Measurements from ENCODE around the gene ODF2. TPM values are rescaled to one million over a fixed set of nuclear protein-coding genes. Genes with fewer than 3 reads are reported as not detected.

The ODF2 gene
- total RNA-seq, 1 experiment from 2014 or later: 31.2 TPM

GRCh38 chr9:128540634-128541360, 85.0 kb downstream of the ODF2 start:
- Histone ChIP-seq H3K9me3 (ENCODE audit: low read length) (no peaks in the 10 kb centered on the region), H3K4me3 (ENCODE audit: low read length) (no peak overlapping the region), H3K27me3 (ENCODE audit: low read length) (no peaks in the 10 kb centered on the region), H3K9ac (ENCODE audit: low read length) (no peak overlapping the region), H3F3A (ENCODE audit: low read length, unreplicated experiment) (no peaks in the 10 kb centered on the region), H3K9me2 (replicated peaks; ENCODE audit: low read length) (no peaks in the 10 kb centered on the region), H3K4me2 (ENCODE audit: low read length) (no peak overlapping the region), H3K4me1 (ENCODE audit: insufficient read depth, low read length) (no peaks in the 10 kb centered on the region), H3K27ac (ENCODE audit: low read length) (no peak overlapping the region), H3K36me3 (ENCODE audit: low read depth, low read length) (peaks cover 6% of the 10 kb centered on the region), H2AFZ (ENCODE audit: low read length) (no peak overlapping the region), H3K79me2 (ENCODE audit: low read length) (no peaks in the 10 kb centered on the region), H4K20me1 (ENCODE audit: low read length) (no peaks in the 10 kb centered on the region)
- ChIA-PET CTCF (no interaction called here), POLR2A (ENCODE audit: unreplicated experiment) (no interaction called here)
- no TSS peak for BruUV-seq (replicated peaks)
- no peak for ATAC-seq
- no peak for TF ChIP-seq EZH2phosphoT487 (IDR thresholded peaks at IDR 0.05; ENCODE audit: borderline replicate concordance, low read length)
- TF ChIP-seq CTCF (conservative IDR thresholded peaks at IDR 0.05; ENCODE audit: low read depth, low read length): no peak
- TF ChIP-seq EZH2 (IDR thresholded peaks at IDR 0.05; ENCODE audit: low read length, unreplicated experiment): no peak
- no peak for DNase-seq
- intact Hi-C loops (cut with micrococcal nuclease): no loop called here

- no peak overlapping the region for H3K4me3 ChIP-seq (ENCODE audit: low read length)
- POLR2A ChIA-PET (ENCODE audit: unreplicated experiment): no interaction called here
- H3K4me2 ChIP-seq (ENCODE audit: low read length): no peak overlapping the region
- H3K9ac ChIP-seq (ENCODE audit: low read length): no peak overlapping the region
- TF ChIP-seq EZH2phosphoT487 (IDR thresholded peaks at IDR 0.05; ENCODE audit: borderline replicate concordance, low read length) (no peak), CTCF (conservative IDR thresholded peaks at IDR 0.05; ENCODE audit: low read depth, low read length) (no peak), EZH2 (IDR thresholded peaks at IDR 0.05; ENCODE audit: low read length, unreplicated experiment) (no peak)
- no peaks in the 10 kb centered on the region for H3K9me2 ChIP-seq (replicated peaks; ENCODE audit: low read length)
- CTCF ChIA-PET: no interaction called here
- no peak overlapping the region for H2AFZ ChIP-seq (ENCODE audit: low read length)
- no peaks in the 10 kb centered on the region for H3F3A ChIP-seq (ENCODE audit: low read length, unreplicated experiment)
- peaks cover 5% of the 10 kb centered on the region for H3K4me1 ChIP-seq (ENCODE audit: insufficient read depth, low read length)
- no peak for ATAC-seq
- DNase-seq: no peak
- H4K20me1 ChIP-seq (ENCODE audit: low read length): no peaks in the 10 kb centered on the region
- no peaks in the 10 kb centered on the region for H3K79me2 ChIP-seq (ENCODE audit: low read length)
- no TSS peak for BruUV-seq (replicated peaks)
- H3K36me3 ChIP-seq (ENCODE audit: low read depth, low read length): no peaks in the 10 kb centered on the region
- intact Hi-C loops (cut with micrococcal nuclease): no loop called here
- H3K27ac ChIP-seq (ENCODE audit: low read length): no peak overlapping the region
- H3K27me3 ChIP-seq (ENCODE audit: low read length): no peaks in the 10 kb centered on the region
- no peaks in the 10 kb centered on the region for H3K9me3 ChIP-seq (ENCODE audit: low read length)
These were observed 90.7 kb downstream of the ODF2 start for GRCh38 chr9:128546504-128546903.

GRCh38 chr9:128548876-128549275, 93.1 kb downstream of the ODF2 start:
- POLR2A ChIA-PET (ENCODE audit: unreplicated experiment): no interaction called here
- no peak overlapping the region for H2AFZ ChIP-seq (ENCODE audit: low read length)
- no peak overlapping the region for H3K4me2 ChIP-seq (ENCODE audit: low read length)
- no peaks in the 10 kb centered on the region for H3K27me3 ChIP-seq (ENCODE audit: low read length)
- peaks cover 14% of the 10 kb centered on the region for H3K79me2 ChIP-seq (ENCODE audit: low read length)
- no peaks in the 10 kb centered on the region for H3F3A ChIP-seq (ENCODE audit: low read length, unreplicated experiment)
- CTCF ChIA-PET: no interaction called here
- H3K9ac ChIP-seq (ENCODE audit: low read length): no peak overlapping the region
- H3K4me3 ChIP-seq (ENCODE audit: low read length): no peak overlapping the region
- no peak for ATAC-seq
- no peaks in the 10 kb centered on the region for H3K9me3 ChIP-seq (ENCODE audit: low read length)
- no peaks in the 10 kb centered on the region for H3K9me2 ChIP-seq (replicated peaks; ENCODE audit: low read length)
- H4K20me1 ChIP-seq (ENCODE audit: low read length): peaks cover 10% of the 10 kb centered on the region
- TF ChIP-seq EZH2 (IDR thresholded peaks at IDR 0.05; ENCODE audit: low read length, unreplicated experiment) (no peak), EZH2phosphoT487 (IDR thresholded peaks at IDR 0.05; ENCODE audit: borderline replicate concordance, low read length) (no peak), CTCF (conservative IDR thresholded peaks at IDR 0.05; ENCODE audit: low read depth, low read length) (no peak)
- intact Hi-C loops (cut with micrococcal nuclease): no loop called here
- no peak for DNase-seq
- H3K36me3 ChIP-seq (ENCODE audit: low read depth, low read length): no peaks in the 10 kb centered on the region
- BruUV-seq (replicated peaks): no TSS peak
- no peak overlapping the region for H3K27ac ChIP-seq (ENCODE audit: low read length)
- peaks cover 10% of the 10 kb centered on the region for H3K4me1 ChIP-seq (ENCODE audit: insufficient read depth, low read length)

All from PC-3 (cell line).